Ishikawa (cell line): ENCODE data around the gene GALNT9.

Experiments
- CEBPB ChIP-seq: IDR thresholded peaks from 2 replicates; pipeline ENCODE4 v1.6.1; 2012
- CREB1 ChIP-seq: IDR thresholded peaks from 2 replicates; pipeline ENCODE4 v1.6.1; 2012; ENCODE audit warnings: low read depth
- EGR1 ChIP-seq: IDR thresholded peaks from 2 replicates; pipeline ENCODE4 v1.6.1; 2012
- EP300 ChIP-seq: IDR thresholded peaks from 2 replicates; pipeline ENCODE4 v1.6.1; 2012; ENCODE audit warnings: borderline replicate concordance
- FOXM1 ChIP-seq: IDR thresholded peaks from 2 replicates; pipeline ENCODE4 v1.6.1; 2012; ENCODE audit warnings: low read depth, borderline replicate concordance
- NFIC ChIP-seq: IDR thresholded peaks from 2 replicates; pipeline ENCODE4 v1.6.1; 2012
- RAD21 ChIP-seq: IDR thresholded peaks from 2 replicates; pipeline ENCODE4 v1.6.1; 2012; ENCODE audit warnings: low read depth
- TAF1 ChIP-seq: IDR thresholded peaks from 2 replicates; pipeline ENCODE4 v1.6.1; 2012; ENCODE audit warnings: low read depth, mild to moderate bottlenecking
- TCF12 ChIP-seq: IDR thresholded peaks from 2 replicates; pipeline ENCODE4 v1.6.1; 2012; ENCODE audit warnings: low read depth
- TEAD4 ChIP-seq: IDR thresholded peaks from 2 replicates; pipeline ENCODE4 v1.6.1; 2012
- USF1 ChIP-seq: IDR thresholded peaks from 2 replicates; pipeline ENCODE4 v1.6.1; 2012
- YY1 ChIP-seq: IDR thresholded peaks from 2 replicates; pipeline ENCODE4 v1.6.1; 2012; ENCODE audit warnings: low read depth
- ZBTB7A ChIP-seq: IDR thresholded peaks from 2 replicates; pipeline ENCODE4 v1.6.1; 2012; ENCODE audit warnings: low read depth
- TF ChIP-seq, protein P1 (sequence below): IDR thresholded peaks from 2 replicates; pipeline ENCODE4 v1.6.1; 2012; ENCODE audit warnings: low read depth, mild to moderate bottlenecking
- TF ChIP-seq, protein P2 (sequence below): IDR thresholded peaks from 2 replicates; pipeline ENCODE4 v1.6.1; 2012

The GALNT9 gene

GRCh38 chr12:132305991-132306884, 23.2 kb downstream of the GALNT9 start:
- TF ChIP-seq TAF1 (no peak), YY1 (no peak), TCF12 (no peak)

DNA sequence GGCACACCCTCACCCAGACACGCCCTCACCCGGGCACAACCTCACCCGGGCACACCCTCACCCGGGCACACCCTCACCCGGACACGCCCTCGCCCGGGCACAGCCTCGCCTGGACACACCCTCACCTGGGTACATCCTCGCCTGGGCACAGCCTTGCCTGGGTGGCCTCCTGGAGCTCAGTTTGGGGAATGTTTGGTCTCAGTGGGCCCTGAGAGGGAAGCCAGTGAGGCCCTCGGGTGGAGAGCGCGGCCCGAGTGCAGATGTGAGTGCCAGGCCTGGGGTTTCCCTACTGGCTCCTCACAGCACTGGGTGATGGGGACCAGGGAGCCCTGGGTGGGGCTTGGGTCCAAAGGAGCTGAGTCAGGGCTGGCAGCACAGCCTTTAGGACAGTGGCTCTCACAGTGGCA, 23.8 kb downstream of the GALNT9 start:
- TF ChIP-seq EP300 (no peak), NFIC (no peak), FOXM1 (no peak), RAD21 (no peak), USF1 (no peak)

DNA sequence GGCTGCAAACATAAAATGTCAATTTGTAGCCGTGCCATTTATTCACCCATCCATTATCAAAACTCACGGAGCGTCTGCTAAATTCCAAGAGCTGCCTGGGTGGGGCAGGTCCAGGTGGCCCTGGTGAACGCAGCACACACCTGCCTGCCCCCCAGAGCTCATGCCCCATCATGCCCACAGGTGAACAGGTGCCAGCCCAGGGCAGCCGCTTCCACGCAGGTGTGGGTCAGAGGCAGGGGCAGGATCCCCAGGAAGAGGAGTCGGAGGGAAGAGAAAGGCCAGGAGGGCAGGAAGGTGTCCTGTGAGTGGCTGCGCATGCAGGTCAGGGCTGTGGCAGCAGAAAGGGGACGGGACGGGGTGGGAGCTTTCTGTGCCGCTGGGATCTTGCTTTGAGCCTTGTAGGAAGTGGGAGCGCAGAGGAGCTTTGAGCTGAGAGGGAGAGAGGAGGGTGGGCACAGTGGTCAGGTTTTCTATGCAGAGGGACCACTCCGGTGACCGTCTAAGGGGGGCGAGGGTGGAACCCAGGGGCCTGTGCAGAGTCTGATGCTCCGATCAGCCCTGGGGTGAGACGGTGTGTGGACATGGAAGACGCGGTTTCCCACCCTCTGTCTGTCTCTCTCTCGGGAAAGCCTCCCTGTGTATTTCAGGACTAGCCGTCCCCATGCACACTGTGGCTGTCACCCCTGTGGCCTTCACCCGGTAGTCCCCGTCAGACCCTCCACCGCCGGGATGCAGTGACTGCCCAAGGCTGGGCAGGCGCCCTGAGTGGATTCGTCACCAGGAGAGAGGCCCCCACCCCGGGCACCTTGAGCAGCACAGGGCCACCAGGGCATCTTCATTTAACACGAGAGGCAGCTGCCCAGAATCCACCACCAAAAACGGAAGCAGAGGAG, 26.7 kb downstream of the GALNT9 start:
- TF ChIP-seq NFIC (no peak), EP300 (no peak), EGR1 (no peak), RAD21 (no peak), TEAD4 (no peak), ZBTB7A (no peak), USF1 (no peak), FOXM1 (no peak), TAF1 (no peak), CEBPB (no peak), YY1 (no peak)
- TF ChIP-seq, protein P1, sequence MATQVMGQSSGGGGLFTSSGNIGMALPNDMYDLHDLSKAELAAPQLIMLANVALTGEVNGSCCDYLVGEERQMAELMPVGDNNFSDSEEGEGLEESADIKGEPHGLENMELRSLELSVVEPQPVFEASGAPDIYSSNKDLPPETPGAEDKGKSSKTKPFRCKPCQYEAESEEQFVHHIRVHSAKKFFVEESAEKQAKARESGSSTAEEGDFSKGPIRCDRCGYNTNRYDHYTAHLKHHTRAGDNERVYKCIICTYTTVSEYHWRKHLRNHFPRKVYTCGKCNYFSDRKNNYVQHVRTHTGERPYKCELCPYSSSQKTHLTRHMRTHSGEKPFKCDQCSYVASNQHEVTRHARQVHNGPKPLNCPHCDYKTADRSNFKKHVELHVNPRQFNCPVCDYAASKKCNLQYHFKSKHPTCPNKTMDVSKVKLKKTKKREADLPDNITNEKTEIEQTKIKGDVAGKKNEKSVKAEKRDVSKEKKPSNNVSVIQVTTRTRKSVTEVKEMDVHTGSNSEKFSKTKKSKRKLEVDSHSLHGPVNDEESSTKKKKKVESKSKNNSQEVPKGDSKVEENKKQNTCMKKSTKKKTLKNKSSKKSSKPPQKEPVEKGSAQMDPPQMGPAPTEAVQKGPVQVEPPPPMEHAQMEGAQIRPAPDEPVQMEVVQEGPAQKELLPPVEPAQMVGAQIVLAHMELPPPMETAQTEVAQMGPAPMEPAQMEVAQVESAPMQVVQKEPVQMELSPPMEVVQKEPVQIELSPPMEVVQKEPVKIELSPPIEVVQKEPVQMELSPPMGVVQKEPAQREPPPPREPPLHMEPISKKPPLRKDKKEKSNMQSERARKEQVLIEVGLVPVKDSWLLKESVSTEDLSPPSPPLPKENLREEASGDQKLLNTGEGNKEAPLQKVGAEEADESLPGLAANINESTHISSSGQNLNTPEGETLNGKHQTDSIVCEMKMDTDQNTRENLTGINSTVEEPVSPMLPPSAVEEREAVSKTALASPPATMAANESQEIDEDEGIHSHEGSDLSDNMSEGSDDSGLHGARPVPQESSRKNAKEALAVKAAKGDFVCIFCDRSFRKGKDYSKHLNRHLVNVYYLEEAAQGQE, result no peak
- TF ChIP-seq, protein P2, sequence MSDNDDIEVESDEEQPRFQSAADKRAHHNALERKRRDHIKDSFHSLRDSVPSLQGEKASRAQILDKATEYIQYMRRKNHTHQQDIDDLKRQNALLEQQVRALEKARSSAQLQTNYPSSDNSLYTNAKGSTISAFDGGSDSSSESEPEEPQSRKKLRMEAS, result no peak

GRCh38 chr12:132300789-132301722, 28.3 kb downstream of the GALNT9 start:
- TF ChIP-seq, protein P1, result no peak
- TF ChIP-seq NFIC, result no peak
- TF ChIP-seq ZBTB7A, result no peak
- TF ChIP-seq, protein P2, result no peak
- no peak for TF ChIP-seq CEBPB
- TF ChIP-seq TCF12, result no peak
- no peak for TF ChIP-seq TAF1
- TF ChIP-seq EGR1, result no peak

DNA sequence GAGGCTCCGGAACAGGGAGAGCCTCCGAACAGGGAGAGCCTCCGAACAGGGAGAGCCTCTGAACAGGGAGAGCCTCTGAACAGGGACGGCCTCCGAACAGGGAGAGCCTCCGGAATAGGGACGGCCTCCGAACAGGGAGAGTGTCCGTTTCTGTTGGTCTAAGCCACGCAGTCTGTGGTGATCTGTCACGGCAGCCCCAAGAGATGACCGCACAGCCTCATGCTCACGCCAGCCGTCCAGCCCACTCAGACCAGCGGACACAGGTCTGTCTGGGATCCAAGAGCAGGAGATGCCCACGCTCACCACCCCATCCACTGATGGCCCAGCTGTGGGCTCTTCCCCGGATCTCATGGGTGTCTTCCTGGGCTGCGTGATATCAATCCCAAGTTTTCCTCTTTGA, 33.3 kb downstream of the GALNT9 start:
- no peak for TF ChIP-seq ZBTB7A
- TF ChIP-seq CREB1, result no peak
- TF ChIP-seq YY1, result no peak
- TF ChIP-seq EGR1, result no peak
- TF ChIP-seq USF1, result no peak
- no peak for TF ChIP-seq RAD21
- TF ChIP-seq TCF12, result no peak
- no peak for TF ChIP-seq NFIC
- no peak for TF ChIP-seq TEAD4
- no peak for TF ChIP-seq FOXM1
- TF ChIP-seq TAF1, result no peak
- TF ChIP-seq, protein P1, result no peak
- TF ChIP-seq EP300, result no peak
- TF ChIP-seq, protein P2, result no peak
- TF ChIP-seq CEBPB, result no peak
